ENCODE results near the gene SUFU.

SUFU gene

DNA sequence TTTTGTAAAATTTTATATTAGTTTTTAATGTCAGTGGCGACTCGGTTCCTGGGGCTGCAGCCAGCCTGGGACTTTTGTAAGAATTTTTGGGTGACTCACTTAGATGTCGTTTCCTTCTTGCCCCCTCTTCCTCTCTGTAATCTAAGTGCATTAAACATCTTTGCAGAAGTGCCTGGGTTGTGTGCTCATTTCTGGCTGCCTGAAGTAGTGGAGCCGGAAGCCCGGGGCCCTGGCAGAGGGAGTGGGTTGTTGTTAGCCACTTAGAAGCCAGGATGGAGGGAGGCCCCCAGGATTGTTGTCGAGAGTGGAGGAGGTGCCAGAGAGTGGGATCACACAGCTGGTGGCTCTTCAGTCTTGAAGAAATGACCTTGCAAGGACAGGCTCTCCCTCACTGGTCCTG, 129.5 kb downstream of the SUFU start:
- DNase-seq = no peak

DNA sequence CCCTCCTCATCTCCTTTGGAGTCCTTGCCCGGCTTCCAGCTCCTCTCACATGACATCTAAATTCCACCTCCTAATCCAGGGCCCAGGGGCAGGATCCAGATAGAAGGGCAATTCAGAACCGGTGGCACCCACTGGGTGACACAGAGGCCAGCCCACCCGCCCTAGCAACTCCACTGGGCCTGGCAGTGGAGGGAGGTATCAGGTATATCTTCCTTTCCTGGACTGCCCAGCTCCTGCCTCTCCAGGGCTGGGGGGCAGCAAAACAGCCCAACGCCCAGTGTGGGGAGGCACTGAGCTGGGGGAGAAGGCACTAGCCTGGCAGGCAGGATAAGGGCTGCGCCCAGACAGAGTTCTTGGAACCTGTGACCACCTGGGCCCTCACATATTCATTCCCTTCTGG, 130.1 kb downstream of the SUFU start:
- DNase-seq = no peak

DNA sequence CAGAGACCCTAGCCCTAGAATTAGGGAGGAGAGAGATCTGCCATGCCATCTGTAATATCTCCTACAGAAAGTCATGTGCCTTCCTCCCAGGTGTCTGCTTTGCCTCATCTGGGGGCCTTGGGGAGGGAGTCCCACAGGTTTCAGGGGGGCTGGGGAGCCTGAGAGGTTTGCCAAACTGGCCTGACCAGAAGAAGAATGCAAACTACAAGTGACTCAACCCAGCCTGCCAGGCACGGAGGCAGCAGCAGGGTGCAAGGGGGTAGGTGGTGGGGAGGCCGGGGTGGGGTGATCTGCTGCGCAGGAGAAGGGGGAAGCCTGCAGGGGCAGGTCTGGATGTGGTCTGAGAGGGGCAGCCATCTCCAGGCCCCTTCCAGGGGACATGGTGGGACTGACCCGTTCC, 130.9 kb downstream of the SUFU start:
- DNase-seq = no peak

DNA sequence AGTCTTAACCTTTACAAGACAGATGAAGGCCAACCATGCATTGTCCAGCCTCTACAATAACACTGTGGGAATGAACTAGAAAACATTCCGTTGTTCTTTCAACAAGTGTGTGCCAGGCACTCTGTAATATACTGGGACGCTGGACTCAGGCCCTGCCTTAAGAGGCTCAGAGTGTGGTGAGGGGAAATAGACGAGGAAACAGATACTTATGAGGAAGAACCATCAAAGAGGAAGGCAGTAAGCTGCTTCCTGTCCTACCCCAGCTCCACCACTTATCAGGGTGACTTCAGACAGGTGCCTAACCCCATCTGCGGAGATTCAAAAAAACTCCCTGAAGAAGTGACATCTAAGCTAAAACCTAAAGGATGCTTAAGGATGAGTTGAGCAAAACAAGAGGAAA, 131.6 kb downstream of the SUFU start:
- no peak for DNase-seq

DNA sequence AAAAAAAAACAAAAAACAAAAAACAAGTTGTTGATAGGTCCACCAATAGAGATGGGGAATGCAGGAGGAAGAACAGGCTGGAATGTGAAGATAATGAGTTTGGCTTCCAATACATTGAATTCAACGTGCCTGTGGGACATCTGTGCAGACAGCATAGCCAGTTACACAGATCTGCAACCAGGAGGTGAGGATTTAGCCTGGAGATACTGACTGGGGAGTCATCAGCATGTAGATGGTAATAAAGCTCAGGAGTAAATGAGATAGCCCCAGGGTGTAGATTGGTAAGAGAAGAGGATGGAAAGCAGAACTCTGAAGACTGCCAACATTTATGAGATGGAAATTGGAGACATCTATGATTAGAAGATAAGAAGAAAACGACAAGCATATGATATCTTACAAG, 135.8 kb downstream of the SUFU start:
- no peak for DNase-seq

DNA sequence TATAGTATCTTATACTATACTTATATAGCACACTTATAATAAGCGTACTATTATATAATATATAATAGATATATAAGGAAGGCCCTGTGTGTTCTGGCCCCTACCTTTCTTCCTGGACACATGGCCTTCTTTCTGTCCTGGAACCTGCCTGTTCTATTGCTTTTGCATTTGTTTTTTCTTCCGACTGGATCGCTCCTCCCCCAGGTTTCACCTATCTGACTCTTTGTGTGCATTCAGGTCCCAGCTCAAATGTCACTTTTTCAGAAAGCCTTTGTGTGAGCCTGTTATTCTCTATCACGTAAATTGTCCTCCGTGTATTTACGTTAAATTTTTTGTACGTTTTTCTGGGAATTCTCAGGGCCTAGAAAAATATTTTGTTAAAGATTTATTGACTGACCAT, 137.6 kb downstream of the SUFU start:
- no peak for DNase-seq

DNA sequence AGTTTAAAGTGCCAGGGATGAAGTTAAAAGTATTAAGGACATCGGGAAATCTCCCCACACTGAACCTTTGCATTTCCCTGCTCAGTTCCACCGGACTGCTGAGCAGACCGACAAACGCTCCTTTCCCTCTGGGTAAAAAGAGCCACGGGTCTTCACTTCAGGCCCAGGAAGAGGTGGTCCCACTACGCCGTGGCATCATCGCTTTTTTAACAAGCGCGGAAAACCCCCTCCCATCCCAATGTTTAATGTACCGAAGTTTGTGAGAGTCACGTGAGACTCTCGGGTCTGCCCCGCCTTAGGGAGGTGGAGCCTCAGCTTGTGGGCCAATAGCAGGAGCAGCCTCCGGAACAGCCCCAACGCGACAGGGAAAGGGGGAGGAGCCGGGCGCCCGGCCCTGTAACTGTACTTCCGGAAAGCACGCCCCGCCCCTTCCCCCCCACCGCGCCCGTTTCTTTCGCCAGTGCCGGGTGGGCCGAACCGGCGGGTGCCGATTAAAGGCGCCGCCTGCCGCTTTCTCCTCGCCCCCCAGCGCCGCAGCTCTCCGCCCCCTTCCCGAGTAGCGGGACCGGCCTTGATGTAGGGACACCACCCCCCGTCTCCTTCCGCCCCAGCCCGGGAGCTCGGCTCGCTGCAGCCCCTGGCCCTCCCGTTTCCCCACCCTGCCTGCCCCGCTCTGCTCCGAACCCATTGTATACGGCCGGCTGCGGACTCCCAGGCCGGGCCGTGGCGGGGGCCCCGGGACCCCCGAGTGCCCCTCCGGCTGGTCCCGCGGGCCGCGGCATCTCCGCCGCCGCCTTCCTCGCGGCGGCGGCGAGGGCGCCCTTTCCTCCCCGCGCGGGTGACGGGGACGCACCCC, 138.3 kb downstream of the SUFU start:
- DNase-seq = peak; percentile 63 to 99 (median 98)

DNA sequence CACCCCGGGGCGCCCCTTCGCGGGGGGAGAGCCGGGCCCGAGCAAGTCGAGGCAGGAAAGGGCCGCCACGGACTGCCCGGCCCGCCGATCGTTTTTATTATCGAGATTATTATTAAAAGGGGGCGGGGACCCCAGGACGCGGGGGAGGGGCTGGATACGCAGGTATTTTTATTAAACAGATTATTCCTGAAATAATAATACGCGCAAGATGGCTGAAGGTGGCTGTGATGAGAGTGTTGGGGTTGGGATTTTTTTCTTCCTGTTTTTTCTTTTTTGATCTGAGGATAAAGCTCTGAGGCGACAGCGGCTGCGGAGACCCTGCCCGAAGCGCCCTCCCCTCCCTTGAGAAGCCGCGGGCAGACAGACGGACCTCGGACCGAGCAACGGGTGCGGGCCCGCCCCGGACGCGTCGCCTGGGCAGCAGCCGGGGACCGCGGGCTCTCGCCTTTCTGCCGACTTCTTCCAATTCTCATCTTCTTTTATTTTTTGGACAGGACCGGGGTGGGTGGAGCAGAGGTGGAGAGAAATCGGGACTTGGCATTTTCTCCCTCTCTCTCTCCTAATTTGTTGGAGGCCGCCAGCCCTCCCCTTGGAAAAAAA, 139.1 kb downstream of the SUFU start:
- peak in 27 of 56 donors; percentile 23 to 78 (median 61) for DNase-seq

DNA sequence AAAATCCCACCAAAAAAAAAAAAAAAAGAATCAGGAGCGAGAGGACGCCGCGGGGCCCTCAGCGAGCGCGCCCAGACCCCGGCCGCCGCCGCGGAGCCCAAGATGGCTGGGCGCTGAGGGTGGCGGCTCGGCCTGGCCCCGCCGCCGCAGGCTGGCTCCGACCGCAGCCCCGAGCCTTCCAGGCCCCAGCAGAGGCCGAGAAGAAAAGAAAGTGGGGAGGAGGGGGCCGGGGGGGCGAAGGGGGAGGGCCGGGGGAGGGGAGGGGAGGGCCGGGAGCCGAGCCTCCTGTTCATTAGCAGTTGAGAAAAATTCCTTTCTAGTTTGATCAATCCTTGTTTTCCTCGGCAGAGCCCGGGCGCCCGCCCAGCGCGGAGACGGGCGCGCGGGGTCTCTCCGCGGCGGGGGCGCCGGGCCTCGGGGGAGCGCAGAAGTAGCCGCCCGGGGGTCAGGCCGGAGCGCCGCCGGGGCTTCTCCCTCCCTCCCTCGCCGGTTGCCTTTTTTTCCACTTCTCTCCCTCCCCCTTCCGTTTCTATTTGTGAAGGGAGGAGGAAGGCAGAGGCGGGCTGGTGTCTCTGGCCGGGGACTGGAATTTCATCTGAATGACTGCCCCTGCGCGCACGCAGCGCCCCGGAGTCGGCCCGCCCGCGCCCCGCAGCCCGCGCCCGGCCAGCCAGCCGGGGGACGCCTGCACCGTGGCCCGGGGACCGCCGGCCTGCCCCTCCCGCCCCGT, 139.7 kb downstream of the SUFU start:
- peak in 48 of 56 donors; percentile 26 to 92 (median 73) for DNase-seq

DNA sequence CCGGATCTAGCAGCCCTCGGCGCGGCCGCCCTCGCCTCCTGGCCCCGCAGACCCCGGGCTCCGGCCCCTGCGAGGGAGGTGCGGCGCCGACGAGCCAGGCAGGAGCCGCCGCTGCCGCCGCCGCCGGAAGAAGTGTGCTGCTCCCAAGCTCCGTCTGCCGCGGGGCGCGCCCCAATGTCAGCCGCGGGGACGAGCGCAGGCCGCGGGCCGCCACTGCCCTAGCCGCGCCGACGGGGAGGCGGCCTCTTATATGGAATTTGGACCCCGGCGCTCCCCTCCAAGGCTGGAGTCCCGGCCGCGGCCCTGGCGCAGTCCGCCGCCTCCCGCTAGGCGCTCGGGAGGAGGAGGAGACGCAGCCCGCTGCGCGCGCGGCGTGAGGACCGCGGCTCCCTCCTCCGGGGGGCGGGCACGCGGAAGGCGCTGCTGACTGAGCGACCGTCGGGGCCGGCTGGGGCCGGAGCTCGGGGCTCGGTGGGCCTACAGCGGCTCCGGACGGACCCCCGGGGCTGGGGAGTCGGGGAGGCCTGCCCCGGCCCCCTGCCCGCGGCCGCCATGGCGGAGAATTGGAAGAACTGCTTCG, 140.4 kb downstream of the SUFU start, which contains the start of gene TRIM8:
Gene TRIM8, plus strand, starts transcription at position 414 of the 580 bp plus-strand sequence. Its CDS starts 139 bp downstream, at position 553.
- peak in 13 of 56 donors; percentile 40 to 78 (median 50) for DNase-seq

DNA sequence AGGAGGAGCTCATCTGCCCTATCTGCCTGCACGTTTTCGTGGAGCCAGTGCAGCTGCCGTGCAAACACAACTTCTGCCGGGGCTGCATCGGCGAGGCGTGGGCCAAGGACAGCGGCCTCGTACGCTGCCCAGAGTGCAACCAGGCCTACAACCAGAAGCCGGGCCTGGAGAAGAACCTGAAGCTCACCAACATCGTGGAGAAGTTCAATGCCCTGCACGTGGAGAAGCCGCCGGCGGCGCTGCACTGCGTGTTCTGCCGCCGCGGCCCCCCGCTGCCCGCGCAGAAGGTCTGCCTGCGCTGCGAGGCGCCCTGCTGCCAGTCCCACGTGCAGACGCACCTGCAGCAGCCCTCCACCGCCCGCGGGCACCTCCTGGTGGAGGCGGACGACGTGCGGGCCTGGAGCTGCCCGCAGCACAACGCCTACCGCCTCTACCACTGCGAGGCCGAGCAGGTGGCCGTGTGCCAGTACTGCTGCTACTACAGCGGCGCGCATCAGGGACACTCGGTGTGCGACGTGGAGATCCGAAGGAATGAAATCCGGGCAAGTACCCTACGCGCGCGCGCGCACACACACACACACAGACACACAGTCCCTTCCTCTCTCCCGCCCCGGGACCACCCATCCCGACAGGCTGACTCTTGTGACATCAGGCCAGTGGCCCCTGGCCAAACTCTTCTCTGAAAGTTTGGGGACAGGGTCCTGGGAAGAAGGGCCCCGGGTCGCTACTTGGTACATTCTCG, 141.0 kb downstream of the SUFU start:
- DNase-seq = peak in 49 of 56 donors; percentile 21 to 85 (median 71)

DNA sequence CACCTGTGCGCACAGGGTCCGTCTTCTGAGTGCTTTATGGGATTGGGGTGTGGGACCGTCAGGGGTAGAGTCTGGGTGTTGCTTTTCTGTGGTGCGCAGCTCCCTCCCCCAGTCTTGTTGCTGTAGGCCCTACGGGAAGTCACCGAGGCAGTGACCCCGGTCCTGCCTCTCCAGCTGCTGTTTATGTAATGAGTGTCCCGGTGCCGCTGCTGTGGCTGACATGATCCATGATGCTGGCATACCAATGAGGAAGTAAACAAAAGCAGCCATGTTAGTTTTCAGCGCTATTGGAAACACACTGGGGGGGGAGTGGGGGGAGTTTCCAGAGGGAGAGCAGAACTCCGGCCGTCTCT, 141.6 kb downstream of the SUFU start:
- DNase-seq = peak in 49 of 56 donors; percentile 41 to 85 (median 71)

DNA sequence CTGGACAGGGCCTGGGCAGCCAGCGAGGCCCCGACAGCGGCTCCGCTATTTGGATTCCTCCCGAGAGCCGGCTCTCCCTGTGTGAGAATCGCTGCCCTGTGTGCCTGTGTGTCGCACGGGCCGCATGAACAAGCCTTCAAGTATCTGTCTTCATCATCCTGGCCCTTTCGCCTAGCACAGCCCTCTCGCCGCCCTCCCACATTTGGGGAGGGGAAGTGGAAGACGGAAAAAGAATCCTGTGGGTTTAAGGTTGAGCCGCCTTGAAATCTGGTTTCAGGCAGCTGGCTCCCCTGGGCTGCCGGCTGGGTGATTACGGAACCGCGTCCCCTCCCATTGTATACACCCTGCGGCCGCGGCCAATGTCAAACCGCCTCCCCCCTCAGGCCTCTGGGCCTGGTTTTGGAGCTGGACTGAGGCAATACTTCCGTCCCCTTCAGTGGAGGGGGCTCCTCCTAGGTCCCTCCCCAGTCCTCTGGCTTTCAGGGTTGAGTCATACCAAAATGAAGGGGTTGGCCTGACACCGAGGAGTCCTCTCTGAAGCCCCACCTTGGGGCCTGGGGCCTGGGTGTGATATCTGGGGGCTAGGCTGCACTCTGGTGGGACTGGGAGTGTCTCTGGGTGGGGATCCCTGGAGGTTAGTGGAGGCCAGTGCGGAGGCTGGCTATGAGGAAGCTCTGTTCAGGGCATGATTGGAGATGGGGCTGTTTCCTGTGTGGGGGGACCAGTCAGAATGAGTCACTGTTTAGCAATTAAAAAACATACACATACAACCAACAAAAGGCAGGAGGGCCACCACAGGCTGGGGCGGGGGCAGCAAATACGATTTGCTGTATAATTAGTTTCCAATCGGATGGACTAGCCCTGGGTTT, 142.2 kb downstream of the SUFU start:
- peak in 32 of 56 donors; percentile 30 to 82 (median 68) for DNase-seq

DNA sequence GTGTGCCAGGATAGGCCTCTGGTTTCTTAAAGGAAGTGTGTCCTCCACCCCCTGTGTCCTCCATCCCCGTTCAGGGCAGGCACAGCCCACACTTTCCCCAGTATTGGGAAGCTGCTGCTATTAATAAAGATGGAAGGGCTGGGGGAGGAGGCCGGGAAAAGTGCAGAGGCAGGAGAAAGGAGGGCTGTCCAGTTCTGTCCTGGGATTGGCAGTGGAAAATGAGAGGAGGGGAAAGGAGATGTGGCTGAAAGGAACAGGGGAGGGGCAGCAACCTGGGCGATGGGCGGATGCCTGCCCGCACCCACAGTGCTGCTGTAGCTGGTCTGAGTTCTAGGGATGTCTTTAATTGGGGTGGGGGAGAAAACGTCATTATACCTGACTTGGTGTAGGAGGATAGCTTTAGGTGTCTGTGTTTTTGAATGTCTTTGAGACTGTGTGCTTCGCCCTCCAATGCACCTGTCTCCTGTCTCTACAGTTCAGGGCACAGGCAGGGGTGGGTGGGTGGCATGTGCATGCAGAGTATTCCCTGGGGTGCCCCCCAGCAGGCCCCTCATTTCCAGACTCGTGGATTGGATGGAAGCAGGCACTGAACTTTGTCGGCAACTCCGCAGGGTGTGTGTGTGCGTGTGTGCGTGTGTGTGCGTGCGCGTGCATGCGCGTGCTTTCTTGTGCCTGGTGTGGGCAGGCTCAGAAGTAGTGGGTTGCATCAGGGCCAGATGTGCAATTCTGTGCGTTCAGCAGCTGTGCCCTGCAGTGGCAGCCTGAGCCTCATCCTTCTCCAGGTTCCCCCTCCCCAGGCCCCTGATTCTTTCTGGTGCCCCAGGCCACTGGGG, 143.1 kb downstream of the SUFU start:
- DNase-seq = peak in 30 of 56 donors; percentile 17 to 69 (median 50)

DNA sequence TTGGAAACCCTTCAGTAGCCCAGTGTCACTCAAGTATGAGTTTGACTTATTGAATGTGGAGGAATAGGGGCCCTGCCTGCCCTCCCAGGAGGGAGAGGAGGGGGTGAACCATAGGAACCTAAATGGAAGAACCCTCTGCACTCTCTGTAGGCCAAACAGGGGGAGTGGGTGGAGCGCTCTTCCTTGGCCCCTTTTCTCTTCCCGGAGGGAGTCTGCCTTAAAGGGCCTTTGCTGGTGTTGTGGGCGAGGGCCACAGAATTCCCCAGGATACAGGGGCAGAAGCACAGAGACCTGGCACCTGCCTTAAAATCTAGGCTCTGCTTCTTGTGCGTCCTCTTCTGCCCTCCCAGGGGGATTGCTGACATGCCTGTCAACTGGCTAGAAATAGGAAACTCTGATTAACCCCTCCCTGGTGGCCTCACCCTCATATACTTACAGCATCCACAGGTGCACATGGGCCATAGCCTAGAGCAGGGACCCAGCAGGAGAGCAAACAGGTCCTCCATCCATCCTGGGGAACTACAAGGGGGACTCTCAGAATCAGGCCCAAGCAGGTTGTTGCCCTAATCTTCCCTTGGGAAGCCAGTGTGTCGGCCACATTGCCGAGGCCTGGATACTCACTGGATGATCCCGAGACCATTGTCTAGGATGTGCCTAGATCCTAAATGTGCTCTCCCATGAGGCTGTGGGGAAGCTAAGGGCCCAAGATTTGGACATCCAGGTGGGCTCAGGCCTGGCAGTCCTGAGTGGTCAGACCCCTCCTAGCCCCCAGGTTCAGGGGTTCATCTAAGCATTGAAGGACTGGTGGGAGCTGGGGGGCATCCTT, 143.9 kb downstream of the SUFU start:
- DNase-seq = peak in 1 of 56 donors; percentile 62

DNA sequence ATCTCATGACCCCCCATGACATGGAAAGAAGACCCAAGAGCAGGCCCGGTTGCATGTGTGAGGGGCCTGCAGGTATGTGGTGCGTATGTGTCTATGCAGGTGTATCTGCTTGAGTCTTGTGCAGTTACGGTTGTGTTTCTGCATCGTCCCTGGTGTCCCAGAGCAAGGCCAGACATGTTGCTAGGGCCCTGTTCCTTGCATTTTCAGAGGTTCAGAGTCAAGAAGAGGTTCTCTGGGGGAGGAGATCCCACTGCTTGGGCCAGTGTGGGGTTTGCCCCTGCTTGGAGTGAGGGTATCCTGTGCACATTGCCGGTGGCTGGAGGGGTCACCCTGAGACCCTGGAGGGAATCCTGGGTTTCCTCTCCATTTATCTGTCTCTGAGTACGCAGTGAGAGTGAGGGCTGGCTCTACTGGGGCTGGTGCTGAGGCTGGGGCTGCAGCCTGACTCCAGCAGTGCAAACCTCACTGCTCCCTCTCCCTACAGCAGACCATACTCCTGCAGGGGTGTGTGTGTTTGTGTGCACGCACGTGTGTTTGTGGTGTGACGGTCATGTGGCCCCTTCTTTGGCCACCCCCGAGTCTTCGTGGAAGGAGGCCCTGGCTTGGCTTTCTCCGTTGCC, 144.6 kb downstream of the SUFU start:
- DNase-seq = no peak

Data from amygdala (tissue), 56 donors.